GM18498 (cell line): ENCODE data around the gene DESI2.

Experiments
- ATAC-seq: cut with Tn5 transposase; IDR thresholded peaks from one replicate; pipeline ENCODE4 v1.9.1; 2021; ENCODE audit warnings: mild to moderate bottlenecking, moderate library complexity; ENCODE audit not compliant: unreplicated experiment

Gene DESI2

DNA sequence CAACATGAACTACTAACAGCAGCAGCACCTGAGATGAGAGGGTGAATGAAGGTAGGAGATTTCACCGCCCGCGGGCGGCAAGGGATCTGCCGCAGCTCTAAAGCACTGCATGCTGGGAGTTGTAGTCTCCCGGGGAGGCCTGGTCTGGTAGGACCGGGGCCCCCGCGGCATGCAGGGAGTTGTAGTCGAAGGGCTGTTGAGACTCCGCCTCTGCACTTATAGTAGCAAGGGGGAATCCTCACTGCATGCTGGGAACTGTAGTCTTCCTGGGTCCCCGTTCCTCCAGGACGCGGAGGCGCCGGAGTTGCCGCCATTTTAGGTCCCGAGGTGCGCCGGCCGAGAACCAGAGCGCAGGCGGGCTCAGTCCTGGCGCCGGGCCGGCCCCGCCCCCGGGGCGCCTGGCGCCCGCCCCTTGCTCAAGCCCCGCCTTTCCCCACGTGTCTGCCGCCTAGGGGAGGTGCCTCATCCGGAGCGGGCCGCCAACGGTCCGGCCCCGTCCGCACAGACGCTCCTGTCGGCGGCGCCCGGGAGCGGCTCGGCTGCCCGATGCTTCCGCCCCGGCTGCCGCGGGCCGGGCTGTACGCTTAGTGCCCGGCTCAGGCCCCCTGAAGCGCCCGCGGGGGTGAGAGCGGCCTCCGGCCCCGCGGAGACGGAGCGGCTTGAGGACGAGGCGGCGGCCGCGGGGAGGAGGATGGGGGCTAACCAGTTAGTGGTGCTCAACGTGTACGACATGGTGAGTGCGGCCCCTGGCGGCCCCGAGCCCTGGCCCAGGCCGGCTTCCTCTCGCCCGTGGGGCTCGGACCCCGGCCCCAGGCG is at the start of gene DESI2:
DESI2 (plus strand) TSS at position 504 of the 816 bp plus-strand sequence; CDS start at position 692, 188 bp downstream.
- peak; percentile 97 for ATAC-seq

DNA sequence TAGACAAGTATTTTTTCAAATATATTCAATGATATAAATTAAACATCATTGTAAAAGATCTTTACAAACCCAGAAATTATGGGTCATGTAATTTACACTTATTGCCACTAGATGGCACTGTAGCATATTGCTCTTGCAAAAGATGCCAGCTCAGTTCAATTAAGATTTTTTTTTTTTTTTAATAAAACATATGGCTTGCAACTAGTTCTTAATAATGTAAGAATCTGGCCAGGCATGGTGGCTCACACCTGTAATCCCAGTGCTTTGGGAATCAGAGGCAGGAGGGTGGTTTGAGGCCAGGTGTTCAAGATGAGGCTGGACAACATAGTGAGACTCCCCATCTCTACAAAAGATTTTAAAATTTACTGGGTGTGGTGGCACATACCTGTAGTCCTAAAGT is 49.4 kb upstream of the DESI2 start:
- ATAC-seq: no peak

DNA sequence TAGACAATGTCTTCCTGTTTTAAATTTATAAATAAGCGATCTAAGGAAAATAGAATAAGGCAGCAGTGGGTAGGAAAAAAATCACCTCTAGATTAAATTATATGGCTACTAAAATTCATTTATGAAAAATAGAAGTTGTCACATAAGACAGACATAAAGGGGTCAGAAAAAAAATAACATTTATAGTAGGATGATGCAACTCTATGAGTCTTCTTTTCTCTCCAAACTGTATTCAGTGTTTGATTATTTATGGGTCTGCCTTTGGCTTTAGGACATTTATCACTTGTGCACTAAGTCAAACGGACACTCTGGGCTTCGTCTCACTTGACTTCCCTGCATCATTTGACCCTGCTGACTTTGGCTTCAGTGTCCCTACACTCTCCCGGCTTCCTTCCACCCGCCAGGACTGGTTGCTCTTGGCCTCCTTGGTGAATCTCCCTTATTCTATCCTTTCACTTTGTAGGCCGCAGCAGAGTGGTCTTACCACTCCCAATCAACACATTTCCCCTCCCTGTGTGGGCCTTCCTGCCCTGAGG is 47.0 kb upstream of the DESI2 start:
- ATAC-seq: no peak

DNA sequence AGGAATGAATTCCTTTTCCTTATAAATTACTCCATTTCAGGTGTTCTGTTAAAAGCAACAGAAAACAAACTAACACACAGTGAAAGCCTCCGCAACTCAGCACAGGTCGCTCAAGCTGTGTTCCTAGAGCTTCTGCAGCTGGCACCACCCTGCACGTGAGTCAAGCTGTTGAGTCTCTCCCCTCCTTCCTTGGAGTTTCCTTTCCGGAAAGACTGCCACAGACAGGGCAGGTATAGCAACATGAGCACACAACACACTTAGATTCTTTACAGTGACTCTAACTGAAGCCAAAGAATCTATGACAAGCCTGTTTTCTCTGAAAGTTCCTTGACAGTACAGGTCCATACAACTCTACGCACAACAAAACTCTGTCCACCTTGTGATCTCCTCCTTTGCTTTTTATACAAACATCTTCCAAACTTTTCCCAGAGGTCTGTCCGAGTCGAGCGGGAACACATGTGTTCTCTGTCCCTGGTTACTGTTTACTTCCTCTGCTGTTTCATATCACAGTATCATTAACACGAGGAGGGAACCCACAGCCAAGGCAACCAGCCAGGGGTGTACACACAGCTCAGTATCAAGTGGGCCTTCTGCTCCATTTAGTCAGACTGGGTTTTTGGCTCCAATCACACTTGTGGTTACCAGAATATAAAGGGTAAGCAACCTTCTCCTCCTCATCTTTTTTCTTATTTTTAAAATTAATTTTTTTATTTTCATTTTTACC is 38.7 kb upstream of the DESI2 start:
- no peak for ATAC-seq

DNA sequence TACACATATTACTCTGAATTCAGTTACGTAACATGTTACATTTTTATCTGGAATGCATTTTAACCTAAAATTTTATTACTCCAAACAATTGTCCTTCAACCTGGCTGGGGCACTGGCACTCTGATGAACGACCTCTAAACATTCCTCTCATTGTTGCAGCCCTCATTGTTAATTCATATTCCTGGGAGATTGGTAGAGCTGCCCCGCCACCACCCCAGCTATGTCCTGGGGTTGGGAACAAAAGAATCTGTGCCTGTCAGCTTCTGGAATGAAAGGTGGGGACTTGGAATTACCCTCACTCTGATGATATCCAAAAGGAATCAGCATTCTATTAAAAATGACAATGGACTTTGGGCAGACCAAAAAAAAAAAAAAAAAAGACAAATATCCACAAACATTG is 38.0 kb upstream of the DESI2 start:
- ATAC-seq: no peak

DNA sequence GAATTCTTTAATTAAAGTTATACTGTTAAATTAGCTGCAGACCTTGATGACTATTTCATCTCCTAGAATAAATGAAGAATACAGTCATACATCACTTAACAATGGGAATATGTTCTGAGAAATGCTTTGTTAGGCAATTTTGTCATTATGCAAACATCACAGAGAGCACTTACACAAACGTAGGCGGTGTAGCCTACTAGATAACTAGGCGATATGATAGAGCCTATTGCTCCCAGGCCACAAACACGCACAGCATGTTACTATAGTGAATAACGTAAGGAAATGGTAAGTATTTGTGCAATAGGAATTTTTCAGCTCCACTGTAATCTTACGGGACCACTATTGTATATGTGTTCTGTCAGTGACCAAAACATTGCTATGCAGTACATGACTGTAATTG is 37.6 kb upstream of the DESI2 start:
- no peak for ATAC-seq

DNA sequence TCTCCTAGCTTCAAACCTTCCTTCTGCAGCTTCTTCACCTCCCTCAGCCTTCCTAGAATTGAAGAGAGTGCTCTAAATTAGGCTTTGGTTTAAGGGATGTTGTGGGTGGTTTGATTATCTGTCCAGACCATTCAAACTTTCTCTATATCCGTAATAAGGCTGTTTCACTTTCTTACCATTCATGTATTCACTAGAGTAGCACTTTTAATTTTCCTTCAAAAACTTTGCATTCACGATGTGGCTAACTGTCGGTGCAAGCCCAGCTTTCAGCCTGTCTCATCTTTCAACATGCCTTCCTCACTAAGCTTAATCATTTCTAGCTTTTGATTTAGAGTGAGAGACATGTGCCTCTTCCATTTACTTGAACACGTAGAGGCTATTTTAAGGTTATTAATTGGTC is 26.2 kb upstream of the DESI2 start:
- ATAC-seq: no peak

DNA sequence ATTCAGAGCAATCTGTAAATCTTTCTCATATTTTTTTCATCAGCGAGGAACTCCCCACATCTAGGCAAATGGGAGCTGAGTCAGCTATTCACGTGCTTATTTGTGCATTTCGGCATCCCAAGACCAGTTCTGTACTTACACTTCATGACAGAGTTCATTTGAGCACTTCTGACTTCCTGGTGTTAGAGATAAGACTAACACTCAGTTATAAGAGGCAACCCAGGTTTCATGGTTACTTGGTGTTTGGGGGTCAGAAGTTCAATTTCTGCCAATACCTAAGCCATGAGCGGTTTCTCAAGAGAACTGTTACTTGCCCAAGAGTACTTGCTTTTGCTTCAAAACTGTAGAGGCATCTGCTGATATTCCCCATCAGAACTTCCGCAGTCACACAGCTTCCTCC is 24.1 kb upstream of the DESI2 start:
- no peak for ATAC-seq

DNA sequence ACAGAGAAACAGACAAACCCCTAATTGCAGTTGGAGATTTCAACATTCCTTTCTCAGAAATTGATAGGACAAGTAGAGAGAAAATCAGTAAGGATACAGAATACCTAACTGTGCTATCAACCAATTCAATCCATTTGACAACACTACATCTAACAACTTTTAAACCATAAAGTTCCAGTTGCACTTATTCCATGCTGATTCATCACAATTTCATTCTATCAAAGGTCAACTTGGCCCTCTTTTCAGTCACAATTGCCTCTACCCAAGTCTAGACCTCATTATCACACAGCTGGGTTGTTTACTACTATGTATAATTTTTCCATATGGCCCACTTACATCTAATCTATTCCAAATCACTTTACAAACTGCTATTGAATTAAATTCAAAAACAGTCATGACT is 19.8 kb upstream of the DESI2 start:
- no peak for ATAC-seq

DNA sequence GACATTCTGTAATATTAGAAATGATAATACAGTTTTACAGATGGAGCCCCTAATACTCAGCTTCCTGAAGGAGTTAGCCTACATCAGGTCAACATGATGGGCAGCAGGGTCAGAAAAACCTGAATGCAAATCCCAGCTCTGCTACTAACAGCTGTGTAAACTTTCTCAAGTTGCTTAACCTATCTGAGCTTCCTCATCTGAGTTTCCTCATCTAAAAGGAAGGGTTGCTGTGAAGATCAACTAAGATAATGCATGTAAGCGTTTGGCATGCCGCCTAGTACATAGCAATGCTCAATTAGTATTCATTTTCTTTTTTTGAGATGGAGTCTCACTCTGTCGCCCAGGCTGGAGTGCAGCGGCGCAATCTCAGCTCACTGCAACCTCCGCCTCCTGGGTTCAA is 18.4 kb upstream of the DESI2 start:
- ATAC-seq: no peak

DNA sequence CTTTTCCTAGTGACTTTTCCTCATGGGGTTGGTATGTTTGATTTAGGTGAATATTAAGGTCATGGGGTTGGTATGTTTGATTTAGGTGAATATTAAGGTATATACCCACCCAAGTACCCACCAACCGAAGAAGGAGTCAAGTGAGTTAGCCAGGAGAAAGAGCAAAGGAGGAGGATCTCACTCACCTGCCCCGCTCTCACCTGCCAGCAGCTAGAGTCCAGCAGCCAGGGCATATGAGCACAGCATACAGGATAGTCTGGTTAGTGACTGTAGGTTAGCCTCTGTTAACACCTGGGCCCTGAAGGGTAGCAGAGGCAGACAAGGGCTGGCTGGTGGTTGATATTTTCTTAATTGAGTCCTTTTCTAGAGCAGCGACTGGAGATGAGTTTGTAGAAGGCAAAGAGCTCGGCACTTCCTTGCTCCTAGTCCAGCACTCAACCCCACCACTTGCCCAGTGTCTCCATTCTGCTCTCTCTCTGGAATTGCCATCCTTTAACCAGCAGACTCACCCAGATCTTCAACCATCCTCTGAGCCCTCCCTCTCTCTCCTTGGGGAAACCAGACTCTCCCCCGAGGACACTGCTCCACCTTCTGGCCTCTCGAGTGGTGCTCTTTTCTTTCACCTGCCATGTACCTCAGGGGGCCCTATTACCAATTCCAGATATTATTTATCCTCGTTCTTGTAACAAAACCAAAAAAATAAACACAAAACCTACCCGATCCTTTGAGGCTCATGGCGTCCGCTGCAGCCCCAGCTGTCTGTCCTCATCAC is 16.3 kb upstream of the DESI2 start:
- no peak for ATAC-seq

DNA sequence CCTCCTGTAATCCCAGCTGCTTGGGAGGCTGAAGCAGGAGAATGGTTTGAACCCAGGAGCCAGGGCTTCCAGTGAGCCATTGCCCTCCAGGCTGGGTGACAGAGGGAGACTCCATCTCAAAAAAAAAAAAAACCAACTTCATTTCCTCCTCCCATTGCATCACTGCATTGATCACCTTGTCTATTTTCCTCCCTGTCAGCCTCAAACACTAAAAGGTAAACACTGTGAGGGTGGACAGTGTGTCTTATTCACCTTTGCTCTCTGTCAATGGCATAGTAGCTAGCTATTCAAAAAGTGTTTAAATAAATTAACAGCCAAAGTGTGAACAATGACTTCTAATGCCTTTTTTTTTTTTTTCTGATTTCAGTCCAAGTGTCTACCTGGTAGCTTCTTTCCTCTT is 13.4 kb upstream of the DESI2 start:
- ATAC-seq: no peak

DNA sequence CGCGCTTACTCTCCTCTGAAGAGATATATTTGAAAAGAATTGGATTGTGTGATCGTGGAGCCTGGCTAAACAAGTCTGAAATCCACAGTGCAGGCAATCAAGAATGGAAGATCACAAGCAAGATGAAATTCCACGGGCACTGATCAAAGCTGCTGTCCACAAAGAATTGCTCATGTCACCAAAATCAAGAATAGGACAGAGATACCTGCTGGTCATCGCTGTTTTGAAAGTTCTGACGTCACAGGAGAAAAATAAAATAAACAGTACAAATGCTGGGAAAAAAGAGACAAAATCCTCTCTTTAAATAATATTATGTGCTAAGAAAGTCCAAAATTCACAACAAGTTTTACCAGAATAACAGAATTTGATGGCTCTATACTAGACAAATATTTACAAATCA is 12.0 kb upstream of the DESI2 start:
- ATAC-seq: no peak

DNA sequence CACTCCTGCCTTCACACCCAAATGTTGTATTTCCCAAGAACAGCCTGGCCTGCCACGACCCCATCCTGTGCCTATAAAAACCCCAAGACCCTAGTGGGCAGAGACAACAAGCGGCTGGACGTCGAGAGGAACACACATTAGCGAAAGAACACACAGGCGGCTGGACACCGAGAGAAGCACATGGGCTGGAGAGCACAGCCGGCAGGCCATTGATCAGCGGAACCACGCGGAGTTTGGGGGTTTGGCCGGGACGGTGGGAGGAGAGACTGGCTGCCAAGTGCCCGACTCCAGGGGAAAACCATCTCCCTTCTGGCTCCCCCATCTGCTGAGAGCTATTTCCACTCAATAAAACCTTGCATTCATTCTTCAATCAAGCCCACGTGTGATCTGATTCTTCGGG is 10.4 kb upstream of the DESI2 start:
- no peak for ATAC-seq

DNA sequence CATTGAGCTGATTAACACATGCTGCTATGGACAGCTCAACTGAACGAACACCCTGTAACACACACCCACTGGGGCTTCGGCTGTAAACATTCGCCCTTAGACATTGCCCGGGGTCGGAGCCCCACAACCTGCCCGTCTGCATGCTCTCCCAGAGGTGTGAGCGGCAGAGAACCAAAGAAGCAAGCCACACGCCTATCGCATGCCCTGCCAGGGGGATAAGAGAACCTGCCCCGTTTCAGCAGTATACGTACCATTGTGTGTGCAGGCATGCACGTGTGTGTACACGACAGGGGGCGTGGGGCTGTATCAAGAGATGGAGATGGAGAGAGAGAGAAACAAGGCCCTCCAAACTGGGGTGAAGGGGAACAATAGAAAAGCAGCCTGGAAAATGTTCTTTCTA is 9.9 kb upstream of the DESI2 start:
- ATAC-seq: no peak

DNA sequence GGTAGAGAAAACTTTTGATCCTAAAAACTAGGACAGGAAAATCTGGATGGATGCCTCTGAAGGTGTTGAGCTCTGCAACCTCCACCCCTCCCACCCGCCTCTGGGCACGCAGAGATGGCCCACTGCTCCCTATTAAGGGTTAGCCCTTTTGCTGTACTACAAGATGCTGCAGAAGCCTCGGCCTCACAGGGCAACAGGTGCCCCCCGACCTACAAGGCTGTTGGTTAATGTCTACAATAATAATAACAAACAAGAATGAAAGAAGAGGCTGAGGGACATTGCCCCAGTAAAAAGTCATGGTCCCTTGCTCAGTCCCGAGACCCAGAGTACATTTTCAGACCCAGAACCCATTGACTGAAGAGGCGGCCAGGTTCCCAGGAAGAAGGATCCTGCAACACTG is 7.5 kb upstream of the DESI2 start:
- ATAC-seq: no peak

DNA sequence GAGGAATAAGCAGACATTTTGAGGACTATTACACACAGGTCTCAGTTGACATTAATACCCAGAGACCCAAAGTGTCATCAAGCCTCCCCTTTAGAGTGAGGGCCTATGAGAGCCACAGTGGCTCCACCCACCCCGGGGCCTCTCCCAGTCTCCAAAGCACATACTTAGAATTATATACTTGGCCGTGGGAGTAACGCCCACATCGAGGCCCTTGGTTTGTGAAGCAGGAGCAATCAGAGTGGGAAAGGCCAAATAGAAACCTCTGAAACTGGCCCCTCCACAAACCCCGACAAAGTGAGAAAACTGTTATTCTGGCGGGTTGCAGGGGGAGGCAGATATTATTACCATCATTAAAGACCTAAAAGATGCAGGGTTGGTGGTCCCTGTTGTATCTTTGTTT is 7.0 kb upstream of the DESI2 start:
- ATAC-seq: no peak

DNA sequence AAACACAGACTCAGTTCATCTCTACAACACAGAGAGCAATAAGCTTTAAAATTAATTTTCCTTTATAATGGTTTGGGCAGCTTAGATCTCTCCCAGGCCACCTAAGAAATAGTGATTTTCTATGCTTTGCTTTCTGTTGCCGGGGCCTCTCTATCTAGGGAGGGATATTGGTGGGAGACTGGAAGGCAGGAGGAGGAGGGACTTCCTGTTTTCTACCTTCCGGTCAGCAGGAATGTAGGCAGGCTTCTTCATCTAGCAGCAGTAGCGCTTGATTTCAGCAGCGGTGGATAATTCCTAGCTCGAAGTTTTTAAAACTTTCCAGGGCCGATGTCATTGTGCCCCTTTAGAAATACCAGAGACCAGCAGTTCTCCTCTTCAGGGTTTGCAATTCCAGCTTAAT is 5.1 kb upstream of the DESI2 start:
- ATAC-seq: no peak

DNA sequence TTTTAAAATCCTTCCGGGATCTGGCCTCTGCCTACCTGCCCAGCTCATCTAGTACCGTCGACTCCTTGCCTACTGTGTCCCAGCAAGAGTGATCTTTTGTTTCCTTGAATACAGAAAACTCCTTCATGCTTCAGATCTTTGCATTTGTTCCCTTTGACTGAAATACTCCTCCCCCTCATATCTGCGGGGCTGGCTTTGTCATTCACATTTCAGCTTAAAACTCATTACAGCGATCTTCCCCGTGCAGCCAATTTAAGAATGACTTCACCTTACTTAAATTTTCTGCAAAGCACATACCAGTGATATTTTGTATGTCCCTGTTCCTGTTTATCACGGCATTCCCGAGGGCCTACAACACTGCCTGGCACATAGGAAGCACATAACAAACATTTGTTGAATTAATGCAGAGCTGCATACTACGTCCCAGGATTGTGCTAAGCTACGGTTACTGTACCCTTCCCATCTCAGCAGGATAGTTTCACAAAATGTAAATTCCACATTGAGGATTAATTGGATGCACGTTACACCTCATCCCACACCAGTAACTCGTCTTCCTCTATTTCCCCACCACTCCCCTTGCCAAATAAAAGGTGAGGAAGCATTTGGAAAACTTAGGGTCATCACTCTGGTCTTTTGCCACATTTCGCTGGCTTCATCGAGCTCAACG is 837 bp upstream of the DESI2 start:
- no peak for ATAC-seq

DNA sequence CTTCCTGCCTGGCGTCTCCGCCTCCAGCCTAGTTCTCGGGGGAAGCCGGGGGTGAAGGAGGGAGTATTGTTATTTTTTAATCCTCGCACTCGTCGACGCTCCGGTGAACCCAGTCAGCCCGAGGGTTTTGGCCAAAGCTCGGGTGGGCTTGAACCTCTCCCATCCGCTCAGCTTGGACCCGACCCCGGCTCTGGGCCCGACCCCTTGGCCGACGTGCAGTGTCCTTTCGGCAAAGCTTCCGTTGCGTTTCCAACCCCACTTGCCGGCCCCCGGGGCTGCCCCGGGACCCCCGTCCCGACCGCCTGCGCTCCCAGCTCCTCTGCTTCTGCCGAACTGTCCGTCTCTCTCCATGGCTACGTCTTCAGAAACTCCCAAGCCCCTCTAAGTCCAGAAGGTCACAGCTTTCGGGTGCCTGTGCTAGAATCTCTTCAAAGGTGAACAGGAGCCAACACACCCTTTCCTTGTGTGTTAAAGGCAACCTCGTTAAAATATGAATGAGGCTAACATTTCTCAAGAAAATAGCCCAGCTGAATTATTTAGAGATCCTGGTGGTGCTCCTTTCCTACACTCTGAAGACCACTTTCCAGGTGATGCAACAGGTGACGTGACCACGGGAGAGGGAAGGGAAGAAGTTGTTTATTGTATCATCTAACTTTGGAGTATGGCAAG is 647 bp downstream of the DESI2 start:
- ATAC-seq: no peak
